DMS53 (cell line): Measurements from ENCODE around the gene FAIM2.

Source experiments
- DNase-seq: peaks from one replicate; lab custom pipeline; 2025; lab: John Stamatoyannopoulos, UW

FAIM2 gene

DNA sequence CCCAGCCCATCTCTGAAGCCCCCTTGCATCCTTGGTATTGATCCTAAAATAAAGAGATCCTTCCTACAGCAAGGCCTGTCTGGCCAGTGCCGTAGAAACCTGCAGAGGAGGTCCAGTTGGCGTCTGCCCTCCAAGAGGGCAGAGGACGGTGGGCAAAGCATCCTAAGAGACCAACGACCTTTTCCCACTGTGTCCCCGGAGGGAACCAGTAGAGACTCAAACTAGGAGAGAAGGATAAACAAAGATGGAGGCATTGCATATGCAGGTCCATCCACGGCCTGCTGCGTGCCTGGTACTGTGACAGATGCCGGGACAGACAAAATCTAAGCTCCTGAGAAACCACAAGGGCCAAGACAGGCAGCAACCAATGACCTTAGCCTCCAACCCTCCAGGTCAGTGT is 79.3 kb downstream of the FAIM2 start:
- no peak for DNase-seq

DNA sequence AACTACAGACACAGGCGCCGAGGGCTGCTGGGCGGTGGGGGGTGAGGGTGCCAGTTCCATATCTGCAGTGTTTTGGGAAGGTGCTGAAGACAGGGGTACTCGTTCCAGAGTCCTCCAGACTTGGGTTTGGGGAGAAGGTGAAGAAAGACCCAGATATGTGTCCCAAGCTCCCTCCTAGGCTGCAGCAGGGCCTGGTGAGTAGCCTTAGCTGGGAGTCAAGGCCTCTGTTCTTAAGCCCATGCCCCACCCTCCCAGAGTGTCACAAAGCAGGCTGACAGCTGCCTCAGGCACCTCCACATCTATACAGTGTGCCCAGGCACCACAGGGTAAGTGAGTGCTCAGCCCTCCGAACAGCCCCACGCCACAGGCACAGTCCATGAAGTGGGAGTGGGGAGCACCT is 79.7 kb downstream of the FAIM2 start:
- no peak for DNase-seq

DNA sequence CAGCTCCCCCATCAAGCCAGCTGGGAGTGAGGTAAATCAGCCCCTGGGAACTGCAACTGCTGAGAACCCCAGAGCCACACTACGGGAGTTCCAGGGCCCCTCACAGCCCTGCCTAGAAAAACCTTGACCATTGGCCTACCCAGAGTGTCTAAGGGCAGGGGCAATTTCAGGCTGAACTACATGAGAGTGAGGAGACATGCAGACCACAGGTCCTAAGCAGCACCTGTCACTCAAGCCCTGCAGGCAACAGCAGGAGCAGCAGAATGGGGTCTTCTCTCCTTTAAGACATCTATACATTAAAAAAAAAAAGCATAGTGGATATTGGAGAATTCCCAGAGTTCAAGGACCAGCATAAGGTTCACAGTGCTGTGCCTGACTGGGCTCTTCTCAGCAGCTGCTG is 80.3 kb downstream of the FAIM2 start:
- DNase-seq: no peak

DNA sequence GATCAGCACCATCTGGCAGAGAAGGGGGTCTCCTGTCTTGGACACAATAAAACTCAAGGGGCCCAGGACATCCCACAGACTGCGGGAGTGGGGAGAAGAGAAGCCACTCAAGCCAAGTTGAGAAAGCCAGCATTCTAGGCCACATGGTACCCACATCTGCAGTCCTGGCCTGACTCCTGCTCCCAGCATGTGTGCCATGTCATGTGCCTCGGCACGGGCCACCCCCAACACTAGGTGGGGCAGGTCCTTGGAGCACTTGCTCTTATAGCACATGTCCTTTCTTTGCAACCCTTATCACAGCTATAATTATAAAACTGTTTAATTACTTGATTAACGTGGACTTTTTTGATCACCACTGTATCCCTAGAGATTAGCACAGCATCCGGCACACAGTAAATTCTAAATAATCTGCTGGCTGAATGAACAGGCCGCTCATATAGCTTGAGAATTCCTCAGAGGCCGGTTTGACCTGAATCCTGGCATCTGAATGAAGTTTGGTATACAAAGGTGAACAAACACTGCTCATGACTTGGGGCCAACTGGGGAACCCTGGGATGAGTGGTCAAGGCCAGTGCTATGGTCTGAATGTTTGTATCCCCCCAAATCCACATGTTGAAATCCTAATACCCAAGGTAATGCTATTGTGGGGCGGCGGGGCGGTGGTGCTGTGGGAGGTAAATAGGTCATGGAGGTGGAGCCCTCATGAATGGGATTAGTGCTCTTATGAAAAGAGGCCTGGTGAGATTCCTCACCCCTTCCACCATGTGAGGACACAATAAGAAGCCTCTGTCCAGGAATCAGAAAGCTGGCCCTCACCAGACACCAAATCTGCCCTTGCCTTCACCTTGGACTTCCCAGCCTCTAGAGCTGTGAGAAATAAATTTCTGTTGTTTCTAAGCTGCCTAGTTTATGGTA is 82.1 kb downstream of the FAIM2 start:
- no peak for DNase-seq

DNA sequence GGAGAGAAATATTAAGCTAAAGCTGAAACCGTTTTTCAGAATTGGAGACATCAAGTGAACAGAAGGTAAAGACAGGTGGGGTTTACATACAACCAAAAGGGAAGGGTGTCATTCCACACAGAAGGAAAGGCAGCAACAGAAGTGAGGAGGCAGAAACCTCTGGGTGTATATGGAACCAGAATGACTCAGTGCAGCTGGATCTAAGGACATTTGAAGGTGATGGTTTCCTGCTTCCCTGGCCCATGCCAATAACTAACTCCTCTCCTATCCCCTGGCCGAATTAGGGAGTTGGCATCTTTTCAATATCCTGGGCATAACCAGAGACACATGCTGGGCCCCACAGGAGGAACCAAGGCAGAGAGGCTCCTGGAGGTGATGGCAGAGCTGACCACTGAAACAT is 83.9 kb downstream of the FAIM2 start:
- DNase-seq: peak; percentile 50

DNA sequence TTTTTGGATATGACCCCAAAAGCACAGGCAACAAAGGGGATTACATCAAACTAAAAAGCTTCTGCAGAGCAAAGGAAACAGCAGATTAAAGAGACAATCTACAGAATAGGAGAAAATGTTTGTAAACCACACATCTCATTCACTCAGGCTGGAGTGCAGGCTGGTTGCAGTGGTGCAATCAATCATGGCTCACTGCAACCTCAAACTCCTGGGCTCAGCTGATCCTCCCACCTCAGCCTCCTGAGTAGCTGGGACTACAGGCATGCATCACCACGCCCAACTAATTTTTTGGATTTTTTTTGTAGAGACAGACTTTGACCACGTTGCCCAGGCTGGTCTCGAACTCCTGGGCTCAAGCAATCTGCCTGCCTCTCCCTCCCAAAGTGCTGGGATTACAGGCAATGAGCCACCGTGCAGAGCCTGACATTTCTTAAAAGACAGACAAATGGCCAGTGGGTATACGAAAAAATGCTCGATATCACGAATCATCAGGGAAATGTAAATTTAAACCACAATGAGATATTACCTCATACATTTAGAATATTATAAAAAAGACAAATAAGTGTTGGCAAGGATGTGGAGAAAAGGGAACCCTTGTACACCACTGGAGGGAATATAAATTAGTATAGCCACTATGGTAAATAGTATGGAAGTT is 85.3 kb downstream of the FAIM2 start:
- no peak for DNase-seq
